Calu3 (cell line): ENCODE measurements around the gene SLC36A4. TPM values are rescaled to one million over a fixed set of nuclear protein-coding genes. Genes with fewer than 3 reads are reported as not detected.

Source experiments
- BruUV-seq: library from RNA; stranded (reverse); fragments of 400-500 nt; replicated peaks from 2 replicates; lab custom pipeline; 2021; lab: Mats Ljungman, UMichigan
- CTCF ChIA-PET: fragments of 300-600 bp; sonication (Branson Sonifier 250); formaldehyde crosslinking; loops from one replicate; lab custom pipeline; 2022; ENCODE audit warnings: antibody characterized with exemption; lab: Charles Lee
- DNase-seq: peaks from one replicate; pipeline ENCODE4 v3.0.0; 2022
- H3K27ac Mint-ChIP-seq: one replicate; pipeline ENCODE4 v1.8.0; 2022; ENCODE audit warnings: mixed read lengths; ENCODE audit not compliant: unreplicated experiment
- H3K27me3 Mint-ChIP-seq: one replicate; pipeline ENCODE4 v1.8.0; 2022; ENCODE audit warnings: mixed read lengths; ENCODE audit not compliant: unreplicated experiment
- H3K36me3 Mint-ChIP-seq: one replicate; pipeline ENCODE4 v1.8.0; 2022; ENCODE audit warnings: mild to moderate bottlenecking, moderate library complexity, mixed read lengths; ENCODE audit not compliant: insufficient read depth, unreplicated experiment
- H3K4me1 Mint-ChIP-seq: one replicate; pipeline ENCODE4 v1.8.0; 2022; ENCODE audit warnings: mild to moderate bottlenecking, low read depth, mixed read lengths; ENCODE audit not compliant: unreplicated experiment
- H3K4me3 Mint-ChIP-seq: one replicate; pipeline ENCODE4 v1.8.0; 2022; ENCODE audit warnings: mild to moderate bottlenecking, low read depth, moderate library complexity, mixed read lengths; ENCODE audit not compliant: unreplicated experiment
- H3K9me3 Mint-ChIP-seq: one replicate; pipeline ENCODE4 v1.8.0; 2022; ENCODE audit warnings: low read depth, mixed read lengths; ENCODE audit not compliant: unreplicated experiment
- intact Hi-C: fragments of 100-400 bp; cut with micrococcal nuclease; formaldehyde crosslinking; loops from one replicate; pipeline ENCODE4 v1.10.0; 2022; ENCODE audit not compliant: unreplicated experiment
- total RNA-seq: library from RNA; stranded (reverse); gene quantifications from 2 replicates; pipeline ENCODE4 v1.2.3, GENCODE V29; 2022
- TF ChIP-seq, protein P1 (sequence below): fragments of 200-600 bp; IDR thresholded peaks from one replicate; pipeline ENCODE4 v1.8.0; 2022; ENCODE audit warnings: antibody characterized with exemption; ENCODE audit not compliant: unreplicated experiment

Gene SLC36A4
- total RNA-seq, 1 experiment from 2014 or later, result 12.4 TPM

DNA sequence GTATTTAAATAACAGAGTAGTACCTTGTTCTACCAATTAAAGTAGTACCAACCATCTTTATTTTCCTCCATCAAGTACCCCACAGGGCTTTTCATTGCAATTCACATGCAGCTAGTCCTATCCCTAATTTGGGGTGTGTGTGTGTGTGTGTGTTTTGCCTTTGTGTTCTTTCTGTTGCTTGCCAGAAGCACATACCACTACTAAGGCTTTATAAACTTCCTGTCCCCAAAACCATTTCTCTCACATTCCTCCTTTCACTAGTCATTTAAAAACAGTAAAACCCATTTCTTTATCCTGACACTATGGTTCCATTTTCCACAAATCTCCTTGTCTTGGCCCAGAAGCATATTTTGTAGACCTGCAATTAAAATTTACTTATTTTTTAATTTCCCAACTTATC, 54.6 kb downstream of the SLC36A4 start:
- CTCF ChIA-PET, result no interaction called here
- no peaks in the 10 kb centered on the region for H3K36me3 Mint-ChIP-seq
- BruUV-seq, result no TSS peak
- intact Hi-C loops, result no loop called here
- no peak overlapping the region for H3K27ac Mint-ChIP-seq
- H3K27me3 Mint-ChIP-seq, result no peaks in the 10 kb centered on the region
- H3K9me3 Mint-ChIP-seq, result no peaks in the 10 kb centered on the region
- TF ChIP-seq, protein P1, sequence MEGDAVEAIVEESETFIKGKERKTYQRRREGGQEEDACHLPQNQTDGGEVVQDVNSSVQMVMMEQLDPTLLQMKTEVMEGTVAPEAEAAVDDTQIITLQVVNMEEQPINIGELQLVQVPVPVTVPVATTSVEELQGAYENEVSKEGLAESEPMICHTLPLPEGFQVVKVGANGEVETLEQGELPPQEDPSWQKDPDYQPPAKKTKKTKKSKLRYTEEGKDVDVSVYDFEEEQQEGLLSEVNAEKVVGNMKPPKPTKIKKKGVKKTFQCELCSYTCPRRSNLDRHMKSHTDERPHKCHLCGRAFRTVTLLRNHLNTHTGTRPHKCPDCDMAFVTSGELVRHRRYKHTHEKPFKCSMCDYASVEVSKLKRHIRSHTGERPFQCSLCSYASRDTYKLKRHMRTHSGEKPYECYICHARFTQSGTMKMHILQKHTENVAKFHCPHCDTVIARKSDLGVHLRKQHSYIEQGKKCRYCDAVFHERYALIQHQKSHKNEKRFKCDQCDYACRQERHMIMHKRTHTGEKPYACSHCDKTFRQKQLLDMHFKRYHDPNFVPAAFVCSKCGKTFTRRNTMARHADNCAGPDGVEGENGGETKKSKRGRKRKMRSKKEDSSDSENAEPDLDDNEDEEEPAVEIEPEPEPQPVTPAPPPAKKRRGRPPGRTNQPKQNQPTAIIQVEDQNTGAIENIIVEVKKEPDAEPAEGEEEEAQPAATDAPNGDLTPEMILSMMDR, result no peak
- H3K4me1 Mint-ChIP-seq, result no peaks in the 10 kb centered on the region
- no peak for DNase-seq
- H3K4me3 Mint-ChIP-seq, result no peak overlapping the region

DNA sequence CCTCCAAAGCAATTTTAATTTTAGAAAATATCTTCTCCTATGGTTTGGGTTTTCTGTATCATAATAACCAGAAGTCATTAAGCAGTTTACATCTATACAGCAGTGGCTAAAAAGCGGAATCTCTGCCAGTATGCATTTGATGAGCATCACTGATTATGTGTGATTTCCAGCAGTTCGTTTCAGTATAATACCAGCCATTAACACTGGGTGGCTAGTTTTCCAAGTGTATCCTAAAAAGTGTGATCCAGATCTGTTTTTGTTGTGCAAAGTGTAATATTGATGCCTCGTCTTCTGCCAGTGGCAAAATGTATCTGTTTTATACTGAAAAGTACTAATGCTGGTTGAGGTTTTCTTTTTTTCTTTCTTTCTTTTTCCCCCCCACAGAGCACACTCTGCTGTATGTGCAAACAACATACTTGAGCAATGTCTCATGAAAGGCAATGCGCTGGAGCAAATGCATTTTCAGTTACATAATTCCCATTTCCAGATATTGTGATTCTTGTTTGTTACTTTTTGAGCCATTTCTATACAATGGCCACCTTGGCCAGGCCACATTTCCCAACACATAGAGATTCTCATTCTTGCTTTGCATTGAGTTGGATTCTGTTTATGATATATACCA, 64.2 kb downstream of the SLC36A4 start:
- Mint-ChIP-seq H3K27me3 (no peaks in the 10 kb centered on the region), H3K4me3 (no peak overlapping the region), H3K4me1 (no peaks in the 10 kb centered on the region), H3K9me3 (no peaks in the 10 kb centered on the region), H3K27ac (no peak overlapping the region), H3K36me3 (no peaks in the 10 kb centered on the region)
- intact Hi-C loops, result no loop called here
- TF ChIP-seq, protein P1, result no peak
- no TSS peak for BruUV-seq
- CTCF ChIA-PET, result no interaction called here
- DNase-seq, result no peak

DNA sequence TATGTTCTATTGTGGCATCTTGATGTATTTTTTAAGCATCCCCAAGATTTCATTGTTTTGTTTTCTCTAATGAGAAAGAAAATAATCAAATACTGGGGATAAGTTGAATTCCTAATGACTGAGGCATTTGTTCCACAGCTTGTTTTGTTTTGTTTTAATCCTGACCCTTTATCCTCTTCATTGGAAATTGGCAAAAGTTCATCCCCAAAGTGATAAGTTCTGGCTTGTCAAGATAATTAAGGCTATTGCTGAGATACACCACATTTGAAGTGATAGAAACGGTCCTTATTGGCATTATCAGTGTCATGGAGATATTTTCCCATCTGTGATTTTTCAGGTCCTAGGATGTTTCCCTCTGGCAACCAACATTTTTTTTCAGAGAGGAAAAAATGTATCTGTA, 65.0 kb downstream of the SLC36A4 start:
- H3K27me3 Mint-ChIP-seq, result no peaks in the 10 kb centered on the region
- no peak for DNase-seq
- TF ChIP-seq, protein P1, result no peak
- H3K4me1 Mint-ChIP-seq, result no peaks in the 10 kb centered on the region
- no peak overlapping the region for H3K4me3 Mint-ChIP-seq
- H3K36me3 Mint-ChIP-seq, result no peaks in the 10 kb centered on the region
- H3K27ac Mint-ChIP-seq, result no peak overlapping the region
- BruUV-seq, result no TSS peak
- H3K9me3 Mint-ChIP-seq, result no peaks in the 10 kb centered on the region
- CTCF ChIA-PET, result no interaction called here
- intact Hi-C loops, result no loop called here

- no peak for DNase-seq
These were observed 66.1 kb downstream of the SLC36A4 start for GRCh38 chr11:93131709-93132108.

More at GRCh38 chr11:93131709-93132108, 66.1 kb downstream of the SLC36A4 start:
- BruUV-seq, result no TSS peak
- no peaks in the 10 kb centered on the region for H3K36me3 Mint-ChIP-seq
- intact Hi-C loops, result no loop called here
- no peaks in the 10 kb centered on the region for H3K4me1 Mint-ChIP-seq
- no peak overlapping the region for H3K4me3 Mint-ChIP-seq
- no peak overlapping the region for H3K27ac Mint-ChIP-seq
- CTCF ChIA-PET, result no interaction called here
- H3K27me3 Mint-ChIP-seq, result no peaks in the 10 kb centered on the region
- TF ChIP-seq, protein P1, result no peak
- no peaks in the 10 kb centered on the region for H3K9me3 Mint-ChIP-seq
